Germinal center (tissue), 1 donor: ENCODE results near the gene CAND2.
A peak's percentile ranks its signal among the peaks of the same experiment; 100 is the strongest.
"Not testable (repeated sequence)": the region's sequence is repeated elsewhere in the genome, so short reads cannot be mapped to it uniquely, and the experiment has no call there.

Experiments used
- DNase-seq: peaks from one replicate; pipeline ENCODE4 v3.0.0; 2012; ENCODE audit warnings: mixed read lengths, low spot score

The CAND2 gene

GRCh38 chr3:12831301-12831866, 34.9 kb downstream of the CAND2 start:
- no peak for DNase-seq

- DNase-seq: no peak
Measured at GRCh38 chr3:12832350-12833221, 36.1 kb downstream of the CAND2 start.

GRCh38 chr3:12833222-12834161, 37.0 kb downstream of the CAND2 start:
- DNase-seq: no peak

GRCh38 chr3:12835052-12835665, 38.7 kb downstream of the CAND2 start:
- DNase-seq: no peak

- DNase-seq: no peak
Measured at GRCh38 chr3:12837295-12837986, 41.0 kb downstream of the CAND2 start.

- no peak for DNase-seq
Measured at GRCh38 chr3:12838179-12838965, 41.9 kb downstream of the CAND2 start.

GRCh38 chr3:12839156-12839946, 42.9 kb downstream of the CAND2 start:
- DNase-seq: no peak

GRCh38 chr3:12840148-12840547, 43.7 kb downstream of the CAND2 start:
- not testable (repeated sequence) for DNase-seq

GRCh38 chr3:12840591-12841148, 44.2 kb downstream of the CAND2 start:
- no peak for DNase-seq

- peak; percentile 89 for DNase-seq
Measured at GRCh38 chr3:12841149-12841969, 44.9 kb downstream of the CAND2 start, which contains the start of gene RPL32. RPL32 (minus strand) TSS chr3:12841565; CDS start chr3:12840237, 1,328 bp downstream.

- DNase-seq: no peak
Measured at GRCh38 chr3:12841970-12842328, 45.5 kb downstream of the CAND2 start.

- no peak for DNase-seq
Measured at GRCh38 chr3:12842469-12842868, 46.0 kb downstream of the CAND2 start.

GRCh38 chr3:12845811-12846210, 49.3 kb downstream of the CAND2 start:
- no peak for DNase-seq

GRCh38 chr3:12852201-12852600, 55.7 kb downstream of the CAND2 start:
- no peak for DNase-seq

GRCh38 chr3:12853847-12854246, 57.4 kb downstream of the CAND2 start:
- DNase-seq: not testable (repeated sequence)

GRCh38 chr3:12854565-12854964, 58.1 kb downstream of the CAND2 start:
- DNase-seq: no peak

GRCh38 chr3:12856626-12857025, 60.1 kb downstream of the CAND2 start:
- DNase-seq: no peak

- no peak for DNase-seq
Measured at GRCh38 chr3:12859840-12860239, 63.4 kb downstream of the CAND2 start.
